Kidney epithelial cell (primary cell): ENCODE measurements around the gene PTPRT. TPM values are rescaled to one million over a fixed set of nuclear protein-coding genes. Genes with fewer than 3 reads are reported as not detected.
"Not testable (repeated sequence)": the region's sequence is repeated elsewhere in the genome, so short reads cannot be mapped to it uniquely, and the experiment has no call there.

ENCODE experiments used
- DNase-seq: peaks from one replicate; pipeline ENCODE4 v3.0.0-alpha.2; 2010; ENCODE audit warnings: low read depth
- H3K27me3 ChIP-seq: 2 replicates; pipeline ENCODE4 v1.6.0; 2011; ENCODE audit warnings: low read length; ENCODE audit not compliant: control insufficient read depth, insufficient read depth
- H3K36me3 ChIP-seq: 2 replicates; pipeline ENCODE4 v1.5.1; 2011; ENCODE audit warnings: low read length; ENCODE audit not compliant: control insufficient read depth, insufficient read depth
- H3K4me3 ChIP-seq: 2 replicates; pipeline ENCODE4 v1.5.1; 2011; ENCODE audit warnings: low read depth, mild to moderate bottlenecking, control low read depth, low read length
- CTCF ChIP-seq: IDR thresholded peaks from 2 replicates; pipeline ENCODE4 v1.5.1; 2011; ENCODE audit warnings: mild to moderate bottlenecking, moderate library complexity, low read length, control low read depth, inconsistent platforms; ENCODE audit not compliant: insufficient read depth, poor library complexity, severe bottlenecking
- total RNA-seq: library from RNA; depleted of rRNA; stranded (reverse); fragments of >200 nt; gene quantifications from 2 replicates; pipeline ENCODE4 v1.2.3, GENCODE V29; 2015

PTPRT gene
- total RNA-seq, 1 donor from 2014 or later = 0.25 TPM

- no peaks in the 10 kb centered on the region for H3K27me3 ChIP-seq
- no peak for DNase-seq
- TF ChIP-seq CTCF = no peak
These were observed 268.9 kb downstream of the PTPRT start for GRCh38 chr20:42920776-42921175.

GRCh38 chr20:42919316-42919715, 270.4 kb downstream of the PTPRT start:
- Histone ChIP-seq H3K36me3 (no peaks in the 10 kb centered on the region), H3K4me3 (no peak overlapping the region), H3K27me3 (no peaks in the 10 kb centered on the region)
- DNase-seq = no peak
- no peak for TF ChIP-seq CTCF

More at GRCh38 chr20:42920776-42921175, 268.9 kb downstream of the PTPRT start:
- H3K36me3 ChIP-seq = no peaks in the 10 kb centered on the region
- H3K4me3 ChIP-seq = no peak overlapping the region

- Histone ChIP-seq H3K4me3 (no peak overlapping the region), H3K36me3 (no peaks in the 10 kb centered on the region), H3K27me3 (no peaks in the 10 kb centered on the region)
- no peak for DNase-seq
- no peak for TF ChIP-seq CTCF
These were observed 274.6 kb downstream of the PTPRT start for GRCh38 chr20:42915081-42915480.

- no peak for TF ChIP-seq CTCF
- Histone ChIP-seq H3K27me3 (no peaks in the 10 kb centered on the region), H3K4me3 (no peak overlapping the region), H3K36me3 (no peaks in the 10 kb centered on the region)
- no peak for DNase-seq
These were observed 275.4 kb downstream of the PTPRT start for GRCh38 chr20:42914302-42914701.

- not testable (repeated sequence) for H3K36me3 ChIP-seq, H3K4me3 ChIP-seq, DNase-seq, H3K27me3 ChIP-seq
These were observed 278.9 kb downstream of the PTPRT start for GRCh38 chr20:42910808-42911207.

- no peak for TF ChIP-seq CTCF
- no peaks in the 10 kb centered on the region for H3K27me3 ChIP-seq
- DNase-seq = no peak
- H3K36me3 ChIP-seq = no peaks in the 10 kb centered on the region
- H3K4me3 ChIP-seq = no peak overlapping the region
These were observed 282.0 kb downstream of the PTPRT start for GRCh38 chr20:42907730-42908129.

- Histone ChIP-seq H3K36me3 (no peaks in the 10 kb centered on the region), H3K4me3 (no peak overlapping the region), H3K27me3 (no peaks in the 10 kb centered on the region)
- TF ChIP-seq CTCF = no peak
- DNase-seq = no peak
These were observed 283.6 kb downstream of the PTPRT start for GRCh38 chr20:42906120-42906519.
